ENCODE measurements around the gene FBXL5.
"Not testable (repeated sequence)": the region's sequence is repeated elsewhere in the genome, so short reads cannot be mapped to it uniquely, and the experiment has no call there.

The FBXL5 gene

GRCh38 chr4:15648600-15648999, 6.6 kb downstream of the FBXL5 start:
- DNase-seq, result no peak

- no peak for DNase-seq
Measured at GRCh38 chr4:15638418-15638817, 16.7 kb downstream of the FBXL5 start.

GRCh38 chr4:15636818-15637217, 18.3 kb downstream of the FBXL5 start:
- no peak for DNase-seq

GRCh38 chr4:15617407-15617806, 37.8 kb downstream of the FBXL5 start:
- DNase-seq, result not testable (repeated sequence)

GRCh38 chr4:15614891-15615290, 40.3 kb downstream of the FBXL5 start:
- not testable (repeated sequence) for DNase-seq

- no peak for DNase-seq
Measured at GRCh38 chr4:15612136-15612535, 43.0 kb downstream of the FBXL5 start.

- DNase-seq, result no peak
Measured at GRCh38 chr4:15610855-15611254, 44.3 kb downstream of the FBXL5 start.

GRCh38 chr4:15605537-15605936, 49.6 kb downstream of the FBXL5 start:
- no peak for DNase-seq

GRCh38 chr4:15601862-15602261, 53.3 kb downstream of the FBXL5 start:
- DNase-seq, result no peak

GRCh38 chr4:15600176-15600575, 55.0 kb downstream of the FBXL5 start:
- no peak for DNase-seq

GRCh38 chr4:15598644-15599043, 56.5 kb downstream of the FBXL5 start:
- no peak for DNase-seq

- no peak for DNase-seq
Measured at GRCh38 chr4:15592799-15593198, 62.4 kb downstream of the FBXL5 start.

- no peak for DNase-seq
Measured at GRCh38 chr4:15587649-15588048, 67.5 kb downstream of the FBXL5 start.

GRCh38 chr4:15586066-15586465, 69.1 kb downstream of the FBXL5 start:
- DNase-seq, result no peak

- no peak for DNase-seq
Measured at GRCh38 chr4:15585331-15585730, 69.8 kb downstream of the FBXL5 start.

GRCh38 chr4:15584785-15585184, 70.4 kb downstream of the FBXL5 start:
- DNase-seq, result no peak

- no peak for DNase-seq
Measured at GRCh38 chr4:15577508-15577907, 77.6 kb downstream of the FBXL5 start.

GRCh38 chr4:15575966-15576365, 79.2 kb downstream of the FBXL5 start:
- no peak for DNase-seq

GRCh38 chr4:15569746-15570145, 85.4 kb downstream of the FBXL5 start:
- no peak for DNase-seq

- no peak for DNase-seq
Measured at GRCh38 chr4:15568821-15569220, 86.3 kb downstream of the FBXL5 start.

- DNase-seq, result no peak
Measured at GRCh38 chr4:15563871-15564270, 91.3 kb downstream of the FBXL5 start.

- DNase-seq, result no peak
Measured at GRCh38 chr4:15562623-15563022, 92.5 kb downstream of the FBXL5 start.

GRCh38 chr4:15562114-15562513, 93.0 kb downstream of the FBXL5 start:
- no peak for DNase-seq

- no peak for DNase-seq
Measured at GRCh38 chr4:15558561-15558960, 96.6 kb downstream of the FBXL5 start.

GRCh38 chr4:15557786-15558550, 97.2 kb downstream of the FBXL5 start:
- no peak for DNase-seq

Data from NCI-H345 (cell line).